H9 (cell line): ENCODE measurements around the gene GPATCH1. TPM values are rescaled to one million over a fixed set of nuclear protein-coding genes. Genes with fewer than 3 reads are reported as not detected.

ENCODE experiments used
- DNase-seq: peaks from one replicate; pipeline ENCODE4 v3.0.0-alpha.2; 2017
- H2AFZ ChIP-seq: one replicate; pipeline ENCODE4 v1.6.1; 2013; ENCODE audit warnings: mild to moderate bottlenecking, low read length, control low read depth, moderate library complexity
- H2AK5ac ChIP-seq: 2 replicates; pipeline ENCODE4 v1.6.1; 2013; ENCODE audit warnings: low read length, control low read depth, mixed read lengths; ENCODE audit not compliant: insufficient read length
- H2BK120ac ChIP-seq: one replicate; pipeline ENCODE4 v1.6.1; 2013; ENCODE audit warnings: low read depth, mild to moderate bottlenecking, low read length, control low read depth, inconsistent platforms; ENCODE audit not compliant: poor library complexity, severe bottlenecking
- H2BK12ac ChIP-seq: 2 replicates; pipeline ENCODE4 v1.6.1; 2013; ENCODE audit warnings: low read length, control low read depth, mixed read lengths, low read depth; ENCODE audit not compliant: insufficient read length
- H2BK15ac ChIP-seq: 2 replicates; pipeline ENCODE4 v1.6.1; 2013; ENCODE audit warnings: low read depth, low read length, control low read depth
- H2BK20ac ChIP-seq: one replicate; pipeline ENCODE4 v1.6.1; 2013; ENCODE audit warnings: low read depth, mild to moderate bottlenecking, low read length, control low read depth, inconsistent platforms; ENCODE audit not compliant: poor library complexity, severe bottlenecking
- H2BK5ac ChIP-seq: 2 replicates; pipeline ENCODE4 v1.6.1; 2013; ENCODE audit warnings: low read length, control low read depth, mixed read lengths; ENCODE audit not compliant: insufficient read length
- H3K14ac ChIP-seq: 2 replicates; pipeline ENCODE4 v1.6.1; 2013; ENCODE audit warnings: low read length, control low read depth; ENCODE audit not compliant: insufficient read depth
- H3K18ac ChIP-seq: 2 replicates; pipeline ENCODE4 v1.6.1; 2013; ENCODE audit warnings: low read depth, mild to moderate bottlenecking, mixed read lengths, low read length, control low read depth; ENCODE audit not compliant: insufficient read length
- H3K23ac ChIP-seq: 2 replicates; pipeline ENCODE4 v1.6.1; 2013; ENCODE audit warnings: low read length, control low read depth, mixed read lengths, low read depth; ENCODE audit not compliant: insufficient read length
- H3K23me2 ChIP-seq: 2 replicates; pipeline ENCODE4 v1.6.1; 2013; ENCODE audit warnings: low read depth, mild to moderate bottlenecking, mixed read lengths, low read length, control low read depth; ENCODE audit not compliant: insufficient read length, poor library complexity, severe bottlenecking
- H3K27ac ChIP-seq: 2 replicates; pipeline ENCODE4 v1.5.1; 2013; ENCODE audit warnings: low read length, control low read depth, mixed read lengths, low read depth; ENCODE audit not compliant: insufficient read length
- H3K27me3 ChIP-seq: 2 replicates; pipeline ENCODE4 v1.6.1; 2013; ENCODE audit warnings: low read length, control low read depth, inconsistent platforms; ENCODE audit not compliant: insufficient read depth
- H3K4ac ChIP-seq: 2 replicates; pipeline ENCODE4 v1.6.1; 2013; ENCODE audit warnings: low read depth, mild to moderate bottlenecking, control low read depth, inconsistent platforms, low read length, moderate library complexity
- H3K4me1 ChIP-seq: 2 replicates; pipeline ENCODE4 v1.6.1; 2013; ENCODE audit warnings: low read length, control low read depth, inconsistent platforms; ENCODE audit not compliant: insufficient read depth
- H3K4me2 ChIP-seq: 2 replicates; pipeline ENCODE4 v1.6.1; 2013; ENCODE audit warnings: low read length, control low read depth, mixed read lengths; ENCODE audit not compliant: insufficient read length, insufficient read depth
- H3K56ac ChIP-seq: 2 replicates; pipeline ENCODE4 v1.6.1; 2013; ENCODE audit warnings: low read depth, mild to moderate bottlenecking, mixed read lengths, low read length, control low read depth; ENCODE audit not compliant: insufficient read length
- H3K79me1 ChIP-seq: 2 replicates; pipeline ENCODE4 v1.6.1; 2013; ENCODE audit warnings: low read depth, mild to moderate bottlenecking, moderate library complexity, low read length, control low read depth, inconsistent platforms; ENCODE audit not compliant: insufficient read depth, poor library complexity, severe bottlenecking
- H3K79me2 ChIP-seq: 2 replicates; pipeline ENCODE4 v1.6.1; 2013; ENCODE audit warnings: low read length, control low read depth, inconsistent platforms; ENCODE audit not compliant: insufficient read depth
- H3K9ac ChIP-seq: 2 replicates; pipeline ENCODE4 v1.6.1; 2013; ENCODE audit warnings: low read length, control low read depth, mixed read lengths; ENCODE audit not compliant: insufficient read length; ENCODE audit errors: extremely low read depth
- H3K9me3 ChIP-seq: one replicate; pipeline ENCODE4 v1.6.1; 2013; ENCODE audit warnings: low read depth, low read length, inconsistent platforms; ENCODE audit not compliant: control insufficient read depth
- H3T11ph ChIP-seq: one replicate; pipeline ENCODE4 v1.6.1; 2013; ENCODE audit warnings: mild to moderate bottlenecking, low read length, control low read depth, inconsistent platforms
- H4K20me1 ChIP-seq: one replicate; pipeline ENCODE4 v1.6.1; 2013; ENCODE audit not compliant: control insufficient read depth, insufficient read length, insufficient read depth
- H4K5ac ChIP-seq: 2 replicates; pipeline ENCODE4 v1.6.1; 2013; ENCODE audit warnings: low read depth, mild to moderate bottlenecking, mixed read lengths, low read length, control low read depth; ENCODE audit not compliant: insufficient read length
- H4K8ac ChIP-seq: replicated peaks from 2 replicates; pipeline ENCODE4 v1.6.1; 2013; ENCODE audit warnings: low read length, control low read depth, mixed read lengths, low read depth; ENCODE audit not compliant: insufficient read length
- H4K91ac ChIP-seq: 2 replicates; pipeline ENCODE4 v1.6.1; 2013; ENCODE audit warnings: low read depth, mild to moderate bottlenecking, moderate library complexity, mixed read lengths, low read length, control low read depth; ENCODE audit not compliant: insufficient read length
- H3K27ac Mint-ChIP-seq, 3 experiments: 2 replicates in 2 of 3; 3 replicates in 1 of 3; pipeline ENCODE4 v1.8.0; 2020 to 2021; ENCODE audit warnings: mixed read lengths in 3 of 3, mild to moderate bottlenecking in 1 of 3, moderate library complexity in 1 of 3
- H3K27me3 Mint-ChIP-seq: 2 replicates; pipeline ENCODE4 v1.8.0; 2021; ENCODE audit warnings: low read depth, mild to moderate bottlenecking, moderate library complexity, mixed read lengths
- H3K36me3 Mint-ChIP-seq, 3 experiments: 2 replicates in 2 of 3; 3 replicates in 1 of 3; pipeline ENCODE4 v1.8.0; 2020 to 2021; ENCODE audit warnings: low read depth in 3 of 3, mixed read lengths in 3 of 3; ENCODE audit not compliant: insufficient read depth in 1 of 3
- H3K4me1 Mint-ChIP-seq, 2 experiments: 2 replicates each; pipeline ENCODE4 v1.8.0; 2020; ENCODE audit warnings: mixed read lengths in 2 of 2
- H3K4me3 Mint-ChIP-seq, 2 experiments: 2 replicates in 1 of 2; 3 replicates in 1 of 2; pipeline ENCODE4 v1.8.0; 2020 to 2021; ENCODE audit warnings: mild to moderate bottlenecking in 2 of 2, mixed read lengths in 2 of 2, moderate library complexity in 1 of 2
- H3K9me3 Mint-ChIP-seq, 2 experiments: 2 replicates in 1 of 2; 3 replicates in 1 of 2; pipeline ENCODE4 v1.8.0; 2020; ENCODE audit warnings: mild to moderate bottlenecking in 2 of 2, mixed read lengths in 2 of 2, moderate library complexity in 1 of 2
- CTCF ChIP-seq: fragments of 200-600 bp; sonication (generic); conservative IDR thresholded peaks from 3 replicates; pipeline ENCODE4 v1.8.0; 2021; ENCODE audit warnings: antibody characterized with exemption, mild to moderate bottlenecking
- WGBS: extraction: QIAGEN DNeasy Blood & Tissue Kit; methylation state at CpG from one replicate; pipeline ENCODE4 v1.1.7; 2013; ENCODE audit warnings: missing lambda C conversion rate, low lambda C conversion rate, mixed read lengths; ENCODE audit not compliant: insufficient read length; ENCODE audit errors: extremely low coverage; 5-methylcytosine and 5-hydroxymethylcytosine counted together
- total RNA-seq: library from RNA; stranded (reverse); gene quantifications from 2 replicates; pipeline ENCODE4 v1.2.1, GENCODE V29; 2021

Gene GPATCH1
- total RNA-seq, 1 experiment from 2014 or later, result 11.7 TPM

- Histone ChIP-seq H4K5ac (no peak overlapping the region), H3K14ac (no peak overlapping the region), H3K4me1 (no peaks in the 10 kb centered on the region), H2AK5ac (no peak overlapping the region), H3K9ac (no peak overlapping the region), H4K8ac (no peak overlapping the region), H2BK120ac (no peak overlapping the region), H3T11ph (no peak overlapping the region), H3K23me2 (no peaks in the 10 kb centered on the region), H3K79me2 (no peaks in the 10 kb centered on the region), H3K27ac (no peak overlapping the region), H2BK12ac (no peak overlapping the region), H4K91ac (no peak overlapping the region), H3K4me2 (no peak overlapping the region), H2AFZ (no peak overlapping the region), H4K20me1 (no peaks in the 10 kb centered on the region), H2BK20ac (no peak overlapping the region), H3K27me3 (no peaks in the 10 kb centered on the region), H3K56ac (no peak overlapping the region), H3K9me3 (no peaks in the 10 kb centered on the region), H3K4ac (no peak overlapping the region), H3K18ac (no peak overlapping the region), H3K79me1 (no peaks in the 10 kb centered on the region), H2BK15ac (no peak overlapping the region), H3K23ac (no peak overlapping the region), H2BK5ac (no peak overlapping the region)
- Mint-ChIP-seq H3K27me3 (no peaks in the 10 kb centered on the region), H3K9me3 (no peaks in the 10 kb centered on the region), H3K27ac (no peak overlapping the region), H3K36me3 (peaks cover 8 to 73% (median 49%) of the 10 kb centered on the region in 3 experiments; a peak in 6 of 7 replicates), H3K4me3 (no peak overlapping the region), H3K4me1 (no peaks in the 10 kb centered on the region)
- no peak for TF ChIP-seq CTCF
- DNase-seq, result no peak
- no CpG with 5 or more reads among the region's 9 CpGs for WGBS
Observed at GRCh38 chr19:33110137-33110910, 29.3 kb downstream of the GPATCH1 start.
